Measurements from ENCODE around the gene PABPN1. TPM values are rescaled to one million over a fixed set of nuclear protein-coding genes. Genes with fewer than 3 reads are reported as not detected.

PABPN1 gene
- total RNA-seq, 4 donors from 2014 or later = 79.3 to 149 (median 116) TPM

DNA sequence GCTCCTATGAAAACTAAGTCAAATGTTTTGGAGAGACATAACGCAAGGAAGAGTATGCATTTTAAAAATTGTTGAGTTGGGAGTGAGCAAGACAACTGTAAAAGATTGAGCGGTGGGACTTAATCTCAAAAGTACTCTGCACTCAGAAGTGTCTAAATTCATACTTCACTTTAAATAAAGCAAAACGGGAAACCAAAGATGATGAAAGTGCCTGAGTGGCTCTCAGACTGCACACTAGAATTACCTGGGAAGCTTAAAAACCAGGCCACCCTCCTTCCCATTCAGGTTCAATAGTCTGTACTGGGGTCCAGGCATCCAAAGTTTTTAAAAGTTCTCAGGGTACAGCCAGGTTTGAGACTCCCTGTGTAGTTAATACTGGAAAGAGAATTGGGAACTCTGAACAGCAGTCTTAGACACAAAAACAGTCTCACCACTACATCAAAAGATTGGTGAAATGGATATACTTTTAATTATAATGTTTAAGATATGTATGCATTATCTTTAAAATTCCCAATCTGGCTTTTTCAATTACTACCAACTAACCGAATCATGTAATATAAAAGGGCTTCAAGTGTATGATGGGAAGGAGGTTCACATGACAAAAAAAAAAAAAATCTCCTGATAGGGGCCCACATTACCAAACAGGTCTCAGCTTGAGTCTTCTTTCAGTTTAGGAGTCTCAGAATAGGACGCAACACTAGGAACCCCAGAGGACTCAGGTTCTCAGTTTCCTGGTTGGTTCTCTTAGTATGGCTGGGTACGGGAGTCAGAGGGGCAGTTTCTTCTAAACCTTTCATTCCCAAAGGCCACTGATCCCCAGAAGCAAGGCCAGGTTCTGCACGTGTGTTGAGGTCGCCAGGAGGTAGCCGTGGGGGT, 36.4 kb upstream of the PABPN1 start:
- Histone ChIP-seq H3K27ac (peak overlapping the region; percentile 89 to 96 (median 93)), H3K4me1 (peaks cover 0 to 13% (median 0%) of the 10 kb centered on the region in 4 donors), H3K27me3 (no peaks in the 10 kb centered on the region), H3K9me3 (no peaks in the 10 kb centered on the region), H3K36me3 (no peaks in the 10 kb centered on the region), H3K4me3 (peak overlapping the region; percentile 88 to 99 (median 94))
- DNase-seq = no peak
- no peak for TF ChIP-seq POLR2A (IDR thresholded peaks at IDR 0.05)
- TF ChIP-seq CTCF (IDR thresholded peaks at IDR 0.05) = no peak

DNA sequence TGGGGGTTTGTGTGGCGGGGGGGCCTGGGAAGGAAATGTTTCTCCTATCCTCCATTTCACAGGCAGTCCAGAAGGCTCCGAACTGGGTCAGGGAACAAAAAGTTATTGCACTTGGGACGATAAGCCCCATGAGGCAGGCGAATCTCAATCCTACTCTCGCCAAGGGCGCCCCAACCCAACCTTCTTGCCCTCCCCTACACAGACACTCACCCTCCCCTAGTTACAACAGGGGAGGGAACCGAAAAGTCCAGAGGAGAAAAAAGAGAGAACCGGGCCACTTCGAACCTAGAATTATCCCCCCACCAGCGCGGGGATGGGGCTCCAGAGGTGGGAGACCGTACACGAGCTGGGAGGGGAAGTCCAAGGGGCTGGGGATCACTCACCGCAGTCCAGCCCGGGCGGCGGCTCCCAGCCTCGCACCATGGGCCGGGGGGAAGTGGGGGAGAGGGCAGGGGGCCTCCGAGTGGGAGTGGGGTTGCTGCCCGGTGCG, 35.7 kb upstream of the PABPN1 start:
- Histone ChIP-seq H3K27ac (peak overlapping the region; percentile 89 to 96 (median 93)), H3K36me3 (no peaks in the 10 kb centered on the region), H3K4me3 (peak overlapping the region; percentile 88 to 99 (median 94)), H3K9me3 (no peaks in the 10 kb centered on the region), H3K4me1 (peaks cover 0 to 13% (median 0%) of the 10 kb centered on the region in 4 donors), H3K27me3 (no peaks in the 10 kb centered on the region)
- TF ChIP-seq POLR2A (IDR thresholded peaks at IDR 0.05) = no peak
- no peak for TF ChIP-seq CTCF (IDR thresholded peaks at IDR 0.05)
- peak in 1 of 3 donors; percentile 20 for DNase-seq

DNA sequence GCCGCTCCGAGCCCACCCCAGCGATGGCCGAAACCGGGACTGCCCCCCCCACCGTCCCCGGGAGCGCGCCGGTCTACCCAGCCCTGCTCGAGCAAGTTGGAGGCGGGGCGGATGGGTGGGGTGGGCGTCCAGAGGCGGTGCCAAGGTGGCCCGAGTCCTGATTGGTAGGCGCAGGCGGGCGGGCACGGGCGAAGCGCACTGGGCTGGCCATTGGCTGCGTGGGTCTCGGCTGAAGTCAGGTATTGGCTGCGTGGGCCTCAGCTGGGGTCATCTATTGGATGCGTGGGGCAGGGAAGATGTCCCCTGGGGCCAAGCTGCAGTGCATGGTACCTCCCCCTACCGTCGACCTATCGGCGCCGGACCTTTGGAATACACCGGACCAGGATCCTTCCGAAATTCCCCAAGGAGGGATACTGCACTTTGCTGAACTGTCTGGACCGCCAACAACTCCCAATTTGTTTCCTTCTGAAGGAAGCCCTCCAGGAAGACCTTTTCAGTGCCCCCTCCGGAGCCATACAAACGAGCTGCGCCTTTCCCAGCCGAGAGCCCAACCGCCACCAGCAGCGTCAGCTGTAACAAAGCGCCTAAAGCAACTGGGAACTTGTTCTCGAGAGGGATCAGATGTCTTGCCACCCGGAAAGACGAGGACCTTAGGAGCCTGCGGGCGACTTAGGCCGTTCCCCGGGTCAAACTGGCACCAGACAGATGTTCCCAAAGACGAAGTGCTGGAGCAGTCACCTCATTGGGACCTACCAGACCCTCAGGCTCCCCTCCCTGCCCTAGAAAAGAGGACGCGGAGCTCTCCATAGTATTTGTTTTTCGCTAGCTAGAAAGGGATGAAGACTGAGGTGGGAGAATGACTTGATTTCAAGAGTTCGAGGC, 35.0 kb upstream of the PABPN1 start, which contains the start of gene HOMEZ:
Gene HOMEZ (minus strand): TSS at position 113 of the 882 bp plus-strand sequence. CDS start 180 bp downstream, outside the sequence.
- peak within 1 kb of the TSS; percentile 88 to 99 (median 94) for H3K4me3 ChIP-seq
- TF ChIP-seq POLR2A (IDR thresholded peaks at IDR 0.05) (peak; percentile 53 to 70), CTCF (IDR thresholded peaks at IDR 0.05) (peak in 4 of 6 experiments; percentile 6 to 27 (median 13))
- peak; percentile 98 to 99 (median 99) for DNase-seq
- H3K4me1 ChIP-seq = peaks cover 0 to 13% (median 0%) of the 10 kb centered on the region in 4 donors
- no peaks in the 10 kb centered on the region for H3K36me3 ChIP-seq
- peak within 1 kb of the TSS; percentile 89 to 96 (median 93) for H3K27ac ChIP-seq
- no peaks in the 10 kb centered on the region for H3K9me3 ChIP-seq
- no peaks in the 10 kb centered on the region for H3K27me3 ChIP-seq

GRCh38 chr14:23286902-23287479, 34.3 kb upstream of the PABPN1 start:
- Histone ChIP-seq H3K4me1 (peaks cover 0 to 13% (median 0%) of the 10 kb centered on the region in 4 donors), H3K9me3 (no peaks in the 10 kb centered on the region), H3K36me3 (no peaks in the 10 kb centered on the region), H3K27me3 (no peaks in the 10 kb centered on the region), H3K27ac (peak overlapping the region; percentile 89 to 96 (median 93)), H3K4me3 (peak overlapping the region; percentile 88 to 99 (median 94))
- no peak for DNase-seq
- TF ChIP-seq POLR2A (IDR thresholded peaks at IDR 0.05) (no peak), CTCF (IDR thresholded peaks at IDR 0.05) (no peak)

Data from Peyer's patch (tissue), 4 donors.